Hematopoietic multipotent progenitor cell (in vitro differentiated cells): ENCODE data around the gene ZNF578. TPM values are rescaled to one million over a fixed set of nuclear protein-coding genes. Genes with fewer than 3 reads are reported as not detected.
A peak's percentile ranks its signal among the peaks of the same experiment; 100 is the strongest.
"Not testable (repeated sequence)": the region's sequence is repeated elsewhere in the genome, so short reads cannot be mapped to it uniquely, and the experiment has no call there.

Experiments
- DNase-seq, 3 donors: peaks; one replicate each; pipeline ENCODE4 v3.0.0-alpha.2; 2011 to 2015; ENCODE audit warnings: low read depth in 2 of 3, low spot score in 2 of 3
- total RNA-seq: library from RNA; depleted of rRNA; stranded (reverse); fragments of >200 nt; gene quantifications from one replicate; pipeline ENCODE4 v1.2.3, GENCODE V29; 2012

ZNF578 gene
- total RNA-seq, 1 donor, result 1.1 TPM

- not testable (repeated sequence) for DNase-seq
These were observed 47.6 kb downstream of the ZNF578 start for GRCh38 chr19:52500991-52501390.

- DNase-seq, result no peak
These were observed 53.9 kb downstream of the ZNF578 start for GRCh38 chr19:52507266-52507665.

GRCh38 chr19:52516191-52516590 is 62.8 kb downstream of the ZNF578 start:
- DNase-seq, result no peak

GRCh38 chr19:52518646-52519045 is 65.3 kb downstream of the ZNF578 start:
- no peak for DNase-seq

- not testable (repeated sequence) for DNase-seq
These were observed 65.8 kb downstream of the ZNF578 start for GRCh38 chr19:52519175-52519574.

GRCh38 chr19:52520013-52520412 is 66.7 kb downstream of the ZNF578 start:
- DNase-seq, result no peak

GRCh38 chr19:52522551-52522950 is 69.2 kb downstream of the ZNF578 start:
- DNase-seq, result no peak

GRCh38 chr19:52524086-52524485 is 70.7 kb downstream of the ZNF578 start:
- DNase-seq, result no peak

GRCh38 chr19:52527134-52527955 is 74.0 kb downstream of the ZNF578 start, which contains the start of gene ZNF808:
Gene ZNF808 (plus strand): TSS chr19:52527668. CDS start chr19:52543285, 15,617 bp downstream.
- peak; percentile 76 to 98 (median 95) for DNase-seq

- peak in 1 of 3 donors; percentile 1 for DNase-seq
These were observed 74.6 kb downstream of the ZNF578 start for GRCh38 chr19:52527956-52528351.

GRCh38 chr19:52532480-52532879 is 79.1 kb downstream of the ZNF578 start:
- DNase-seq, result no peak

GRCh38 chr19:52533901-52534300 is 80.5 kb downstream of the ZNF578 start:
- DNase-seq, result no peak

GRCh38 chr19:52535385-52535770 is 82.0 kb downstream of the ZNF578 start:
- DNase-seq, result peak in 2 of 3 donors; percentile 26 to 27

GRCh38 chr19:52535771-52536447 is 82.6 kb downstream of the ZNF578 start:
- DNase-seq, result peak; percentile 65 to 90 (median 89)

- peak in 2 of 3 donors; percentile 38 to 61 for DNase-seq
These were observed 83.1 kb downstream of the ZNF578 start for GRCh38 chr19:52536448-52536800.

GRCh38 chr19:52538815-52539214 is 85.5 kb downstream of the ZNF578 start:
- DNase-seq, result not testable (repeated sequence)

- DNase-seq, result not testable (repeated sequence)
These were observed 87.8 kb downstream of the ZNF578 start for GRCh38 chr19:52541176-52541575.

- no peak for DNase-seq
These were observed 88.3 kb downstream of the ZNF578 start for GRCh38 chr19:52541608-52542007.

- DNase-seq, result not testable (repeated sequence)
These were observed 89.2 kb downstream of the ZNF578 start for GRCh38 chr19:52542541-52542940.

- peak in 2 of 3 donors; percentile 3 to 8 for DNase-seq
These were observed 89.8 kb downstream of the ZNF578 start for GRCh38 chr19:52542984-52543664.
